D341Med (cell line): ENCODE data around the gene CCDC77.

Experiments used
- DNase-seq: peaks from one replicate; pipeline ENCODE4 v3.0.0; 2012; ENCODE audit warnings: low spot score

Gene CCDC77

DNA sequence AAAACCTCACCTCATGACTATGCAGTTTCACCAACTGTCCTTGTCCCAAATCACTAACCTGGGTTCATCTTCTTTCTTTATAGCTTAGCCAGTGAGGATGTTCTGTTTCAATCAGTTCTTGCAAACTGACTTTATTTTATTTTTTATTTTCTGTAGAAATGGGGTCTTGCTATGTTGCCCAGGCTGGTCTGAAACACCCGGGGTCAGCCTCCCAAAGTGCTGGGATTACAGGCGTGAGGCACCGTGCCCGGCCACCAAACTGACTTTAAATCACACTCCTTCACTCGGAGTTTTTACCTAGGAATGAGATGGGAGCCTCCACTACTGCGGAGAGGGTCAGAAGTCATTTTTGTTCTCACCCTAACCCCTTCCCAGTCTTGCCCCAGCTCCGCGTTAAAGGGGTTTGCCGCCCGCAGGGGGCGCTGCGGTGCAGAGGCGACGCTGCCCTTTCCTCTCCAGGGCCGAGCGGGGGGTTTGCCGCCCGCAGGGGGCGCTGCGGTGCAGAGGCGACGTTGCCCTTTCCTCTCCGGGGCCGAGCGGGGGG is 51.3 kb downstream of the CCDC77 start:
- no peak for DNase-seq

- DNase-seq: no peak
Observed at GRCh38 chr12:454833-455232, 53.4 kb downstream of the CCDC77 start.

DNA sequence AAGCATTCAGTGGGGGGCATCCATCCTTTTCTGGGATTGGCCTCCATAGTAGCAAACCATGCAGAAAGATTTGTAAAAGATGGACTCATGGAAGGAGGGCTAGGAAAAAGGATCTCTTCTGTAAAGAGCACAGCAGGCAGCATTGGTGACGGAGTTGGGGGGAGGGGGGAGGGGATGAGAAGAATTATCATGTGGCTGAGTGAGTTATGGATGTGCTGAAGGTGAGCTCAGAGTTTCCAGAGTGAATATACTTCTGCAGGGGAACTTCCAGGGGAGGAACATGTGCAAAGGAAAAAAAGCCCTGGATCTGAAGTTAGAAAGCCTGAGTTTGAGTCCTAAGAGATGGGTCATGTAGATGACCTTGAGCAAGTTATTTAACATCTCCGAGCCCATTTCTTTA is 54.4 kb downstream of the CCDC77 start:
- DNase-seq: no peak

DNA sequence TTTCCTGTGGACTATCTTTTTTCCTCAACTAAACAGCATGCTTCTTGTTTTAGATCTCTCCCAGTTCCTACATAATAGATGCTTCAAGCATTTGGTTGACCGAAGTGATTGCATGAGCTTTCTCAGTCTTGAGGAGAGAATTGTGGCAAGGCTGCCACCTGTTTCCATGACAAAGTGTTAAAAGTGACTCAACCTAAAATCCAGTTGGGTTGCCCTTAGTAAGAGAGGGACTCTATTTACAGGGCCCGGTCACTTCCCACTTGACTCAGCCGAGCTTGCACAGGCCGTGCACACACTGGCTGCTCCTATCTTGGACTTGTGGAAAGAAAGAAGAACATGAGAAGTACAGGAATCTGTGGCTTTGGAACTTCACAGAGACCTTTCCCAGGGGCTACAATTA is 56.2 kb downstream of the CCDC77 start:
- no peak for DNase-seq

DNA sequence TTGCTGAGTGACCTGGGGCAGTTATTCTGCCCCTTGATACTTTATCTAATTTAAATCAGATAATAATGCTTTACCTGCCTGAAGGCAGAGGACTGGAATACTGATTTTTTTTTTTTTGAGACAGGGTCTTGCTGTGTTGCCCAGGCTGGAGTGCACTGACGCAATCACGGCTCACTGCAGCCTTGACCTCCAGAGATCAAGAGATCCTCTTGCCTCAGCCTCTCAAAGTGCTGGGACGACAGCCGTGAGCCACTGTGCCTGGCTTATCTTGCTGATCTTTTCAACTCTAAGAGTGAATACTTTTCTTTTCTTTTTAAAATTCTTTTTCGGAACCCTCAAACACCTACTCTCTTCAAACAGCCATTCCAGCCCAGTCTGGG is 57.6 kb downstream of the CCDC77 start:
- DNase-seq: no peak

DNA sequence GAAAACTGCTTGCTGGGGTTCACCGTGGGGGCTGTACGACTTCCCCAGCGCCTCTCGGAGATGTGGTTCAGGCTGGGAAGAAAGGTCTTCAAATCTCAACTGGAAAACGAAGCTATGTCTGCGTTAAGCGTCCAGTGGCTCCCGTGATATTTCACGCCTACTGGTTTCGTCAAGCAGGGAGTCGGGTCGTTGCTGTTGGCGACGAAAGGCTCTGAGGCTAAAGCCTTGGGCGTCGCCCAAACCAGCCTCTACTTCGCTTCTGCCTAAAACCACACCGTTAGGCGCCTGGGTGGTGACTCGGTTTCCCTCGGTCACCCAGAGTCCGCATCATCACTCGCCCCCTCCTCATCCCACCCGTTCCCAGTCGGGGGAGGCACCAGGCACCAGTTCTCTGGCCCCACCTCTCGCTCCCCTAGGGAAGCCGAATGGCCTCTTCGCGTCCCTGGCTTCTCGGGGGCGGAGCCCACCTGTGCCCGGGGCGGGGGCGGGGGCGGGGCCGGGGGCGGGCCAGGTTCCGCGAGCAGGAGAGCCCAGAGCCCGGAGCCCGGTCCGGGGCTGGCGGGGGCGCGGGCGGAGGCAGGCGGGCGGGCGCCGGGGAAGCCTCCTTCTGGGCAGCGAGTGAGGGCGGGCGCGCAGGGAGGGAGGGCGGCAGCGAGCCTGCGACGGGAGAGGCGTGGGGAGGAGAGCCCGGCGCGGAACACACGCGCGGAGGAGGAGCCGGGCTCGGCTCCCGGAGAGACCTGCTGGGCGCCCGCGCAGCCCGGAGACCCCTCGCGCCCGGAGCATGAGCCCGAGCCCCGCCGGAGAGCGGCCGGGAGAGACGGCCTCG is 58.2 kb downstream of the CCDC77 start, which contains the start of gene B4GALNT3:
Gene B4GALNT3, plus strand, starts transcription at position 510 of the 829 bp plus-strand sequence. CDS start 438 bp downstream, outside the sequence.
- peak; percentile 84 for DNase-seq

DNA sequence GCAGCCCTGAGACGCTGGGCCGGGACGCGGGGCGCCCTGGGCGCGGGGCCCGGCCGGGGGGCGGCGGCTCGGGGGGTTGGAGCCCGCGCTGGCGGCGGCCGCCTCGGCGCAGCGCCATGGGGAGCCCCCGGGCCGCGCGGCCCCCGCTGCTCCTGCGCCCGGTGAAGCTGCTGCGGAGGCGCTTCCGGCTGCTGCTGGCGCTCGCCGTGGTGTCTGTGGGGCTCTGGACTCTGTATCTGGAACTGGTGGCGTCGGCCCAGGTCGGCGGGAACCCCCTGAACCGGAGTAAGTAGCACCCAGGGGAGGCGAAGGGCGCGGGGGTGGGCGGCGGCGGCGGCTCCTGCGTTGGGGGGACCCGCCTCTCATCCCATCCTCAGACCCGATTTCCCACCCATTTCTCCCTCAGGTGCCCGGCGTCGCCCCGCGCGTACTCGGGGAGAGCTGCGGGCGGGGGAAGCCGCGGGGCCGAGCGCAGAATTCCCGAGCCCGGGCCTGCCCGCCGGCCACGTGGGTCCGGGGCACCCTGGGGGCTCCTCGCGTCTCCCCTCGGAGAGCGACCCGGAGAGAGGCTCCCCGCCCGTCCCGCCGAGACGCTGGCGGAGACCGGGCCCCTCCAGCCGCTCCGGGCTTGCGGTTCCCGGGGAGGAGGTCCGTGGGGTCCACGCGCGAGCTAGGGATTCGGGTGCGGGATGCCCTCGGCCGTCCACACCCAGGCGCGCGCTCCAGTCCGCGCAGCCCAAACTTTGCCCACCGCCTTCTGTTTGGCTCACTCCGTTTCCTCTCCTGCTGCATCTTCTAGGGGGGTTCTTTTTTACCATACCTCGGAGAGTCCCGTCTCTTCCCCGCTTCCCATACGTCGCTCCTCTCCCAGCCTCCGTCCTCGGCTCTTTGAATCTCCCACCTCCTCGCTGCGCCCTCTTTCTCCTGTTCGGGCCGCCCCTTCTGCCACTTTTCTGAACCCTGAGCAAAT is 59.1 kb downstream of the CCDC77 start:
- DNase-seq: peak; percentile 72

DNA sequence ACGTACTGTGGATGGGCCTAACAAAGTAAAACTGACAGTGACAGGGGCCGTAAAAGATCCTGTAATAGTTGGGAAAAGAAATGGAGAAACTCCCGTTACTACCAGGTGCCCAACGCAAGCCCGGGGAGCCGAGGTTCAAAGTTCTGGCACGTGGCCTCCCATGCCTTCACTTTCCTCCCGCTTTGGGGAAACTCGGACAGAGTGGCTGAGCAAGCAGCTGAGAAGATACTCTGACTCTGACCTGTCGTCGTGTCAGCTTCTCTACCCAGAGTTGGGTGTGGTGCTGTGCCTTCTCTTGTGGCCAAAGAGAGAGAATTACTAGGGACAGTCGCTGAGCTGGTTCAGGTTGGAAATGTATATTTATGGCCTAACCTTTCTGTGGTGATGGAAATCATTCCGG is 60.0 kb downstream of the CCDC77 start:
- DNase-seq: no peak

GRCh38 chr12:462936-463705 is 61.7 kb downstream of the CCDC77 start:
- DNase-seq: no peak

DNA sequence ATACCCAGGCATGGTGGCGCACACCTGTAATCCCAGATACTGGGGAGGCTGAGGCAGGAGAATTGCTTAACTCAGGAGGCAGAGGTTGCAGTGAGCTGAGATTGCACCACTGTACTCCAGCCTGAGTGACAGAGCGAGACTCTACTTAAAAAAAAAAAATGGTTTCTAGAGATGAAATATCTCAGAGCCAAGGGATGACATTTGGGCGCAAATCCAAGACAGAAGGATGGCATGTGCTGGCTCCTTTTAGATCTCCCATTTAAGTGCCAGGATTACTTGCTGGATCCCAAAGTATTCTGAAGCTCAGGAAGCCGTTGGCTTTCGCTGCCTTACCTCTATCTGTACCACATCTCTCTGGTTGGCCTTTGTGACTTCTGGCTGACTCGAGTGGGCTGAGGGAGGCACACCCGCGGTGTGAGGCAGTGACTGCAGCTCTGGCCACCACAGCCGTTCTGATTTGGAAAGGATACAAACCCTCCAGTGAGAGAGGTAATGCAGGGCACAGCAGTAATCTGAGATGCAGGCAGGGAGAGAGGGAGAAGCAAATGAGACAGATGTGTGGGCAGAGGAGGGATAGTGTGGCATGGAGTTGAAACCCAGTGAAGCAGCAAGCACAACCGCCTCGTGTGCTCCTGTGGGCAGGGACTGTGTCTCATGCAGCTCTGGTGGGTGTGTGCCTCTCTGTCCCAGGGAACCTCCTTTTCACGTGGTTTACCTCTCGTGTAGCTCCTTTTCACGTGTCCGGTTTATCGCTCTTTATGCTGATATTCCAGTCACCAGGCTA is 63.2 kb downstream of the CCDC77 start:
- no peak for DNase-seq

DNA sequence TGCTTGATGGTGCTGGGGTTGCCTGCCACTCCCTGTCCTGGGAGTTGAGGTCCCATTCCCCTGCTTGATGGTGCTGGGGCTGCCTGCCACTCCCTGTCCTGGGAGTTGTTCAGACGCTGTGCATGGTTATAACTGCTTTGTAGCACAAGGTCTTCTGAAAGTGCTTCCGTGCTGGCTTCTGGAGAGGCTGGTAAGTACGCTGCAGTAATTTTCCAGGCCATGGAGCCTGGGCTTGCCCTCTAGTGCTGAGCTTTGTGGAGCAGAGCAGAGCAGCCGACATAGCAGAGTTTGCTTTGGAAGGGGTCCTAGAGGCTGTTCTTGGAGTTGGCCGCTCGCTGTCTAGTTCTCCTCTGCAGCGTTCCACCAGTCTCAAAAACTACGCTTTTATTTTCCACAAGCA is 64.6 kb downstream of the CCDC77 start:
- no peak for DNase-seq

DNA sequence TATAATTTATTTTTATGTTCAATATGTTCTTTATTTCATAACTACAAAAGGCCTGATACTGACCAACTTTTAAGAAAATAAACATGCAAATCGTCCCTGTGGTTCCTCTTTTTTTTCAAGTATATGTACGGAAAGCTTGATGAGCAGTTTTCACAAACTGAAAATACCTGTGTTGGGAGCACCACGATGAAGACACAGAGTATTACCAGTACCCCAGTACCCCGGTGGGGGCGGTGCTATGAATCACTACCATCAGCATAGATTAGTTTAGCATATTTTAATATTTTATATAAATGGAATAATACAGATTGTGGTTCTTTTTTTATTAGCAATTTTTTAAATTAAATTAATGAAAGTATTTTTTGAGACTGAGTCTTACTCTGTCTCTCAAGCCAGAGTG is 65.3 kb downstream of the CCDC77 start:
- no peak for DNase-seq

- DNase-seq: no peak
Observed at GRCh38 chr12:467591-467990, 66.1 kb downstream of the CCDC77 start.

DNA sequence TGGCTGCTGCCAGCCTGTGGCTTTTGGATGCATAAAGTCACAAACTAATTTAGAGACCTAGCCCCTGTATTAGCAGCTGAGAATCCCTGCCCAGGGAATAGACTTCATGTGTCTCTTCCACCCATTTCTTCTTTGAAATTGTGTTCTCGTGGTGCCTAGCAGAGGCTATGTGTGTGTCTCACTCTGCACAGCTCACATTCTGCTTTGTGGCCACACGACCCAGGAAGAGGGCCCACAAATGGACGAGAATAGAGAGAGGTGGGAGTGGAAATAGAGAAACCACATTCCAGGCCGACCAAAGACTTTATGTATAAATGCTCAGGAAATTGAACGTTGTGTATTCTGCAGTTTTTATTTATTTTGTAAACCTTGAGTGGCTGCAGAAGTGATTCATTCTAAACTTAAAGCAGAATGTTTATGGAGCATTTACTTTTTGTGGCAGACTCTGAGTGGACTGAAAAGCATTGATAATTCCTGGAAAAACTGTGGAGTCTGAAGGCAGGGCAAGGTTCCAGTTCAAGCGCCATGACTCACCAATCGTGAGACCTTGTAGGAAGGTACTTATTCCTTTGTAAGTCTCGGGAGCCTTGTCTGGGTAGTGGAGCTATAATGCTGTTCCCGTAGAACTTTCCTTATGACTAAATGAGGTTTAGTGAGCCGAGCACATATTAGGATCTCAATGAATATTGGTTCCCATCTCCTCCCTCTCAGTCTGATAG is 67.4 kb downstream of the CCDC77 start:
- no peak for DNase-seq

- peak; percentile 46 for DNase-seq
Observed at GRCh38 chr12:470133-470532, 68.7 kb downstream of the CCDC77 start.

DNA sequence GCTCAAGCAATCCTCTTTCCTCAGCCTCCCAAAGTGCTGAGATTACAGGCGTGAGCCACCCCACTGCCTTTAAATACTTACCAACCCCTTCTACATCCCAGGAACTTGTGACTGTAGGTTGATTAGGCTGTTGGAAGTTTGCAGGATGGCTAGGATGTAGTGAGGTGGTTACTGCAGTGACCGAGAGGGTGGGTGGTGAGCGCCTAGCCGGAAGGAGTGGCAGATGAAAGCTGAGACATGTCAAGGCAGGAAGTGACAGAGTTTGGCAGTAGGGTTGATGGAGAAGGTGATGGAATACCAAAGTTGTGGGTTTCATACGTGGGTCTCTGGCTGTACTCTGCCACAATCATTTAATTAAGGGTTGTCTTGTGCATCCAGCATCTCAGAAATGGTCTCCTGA is 71.8 kb downstream of the CCDC77 start:
- no peak for DNase-seq

- no peak for DNase-seq
Observed at GRCh38 chr12:473863-474577, 72.6 kb downstream of the CCDC77 start.

DNA sequence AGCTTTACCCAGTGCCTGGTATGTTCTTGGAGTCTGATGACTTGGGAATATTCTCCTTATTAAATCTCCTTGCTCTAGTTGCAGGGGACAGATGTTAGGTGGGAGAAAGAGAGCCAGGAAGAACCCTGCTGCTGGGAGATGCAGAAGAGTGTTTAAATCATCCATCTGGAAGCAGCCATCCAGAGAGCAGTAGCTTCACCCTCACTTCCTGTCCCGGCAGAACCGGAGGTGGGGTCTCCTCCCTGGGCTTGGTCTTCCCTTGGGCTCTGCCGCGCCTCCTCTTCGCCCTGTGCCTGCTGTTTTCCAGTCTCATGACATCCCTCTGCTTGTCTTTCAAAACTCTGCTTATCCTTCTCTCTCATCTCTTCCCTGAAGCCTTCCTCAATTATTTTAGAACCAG is 73.8 kb downstream of the CCDC77 start:
- DNase-seq: no peak

DNA sequence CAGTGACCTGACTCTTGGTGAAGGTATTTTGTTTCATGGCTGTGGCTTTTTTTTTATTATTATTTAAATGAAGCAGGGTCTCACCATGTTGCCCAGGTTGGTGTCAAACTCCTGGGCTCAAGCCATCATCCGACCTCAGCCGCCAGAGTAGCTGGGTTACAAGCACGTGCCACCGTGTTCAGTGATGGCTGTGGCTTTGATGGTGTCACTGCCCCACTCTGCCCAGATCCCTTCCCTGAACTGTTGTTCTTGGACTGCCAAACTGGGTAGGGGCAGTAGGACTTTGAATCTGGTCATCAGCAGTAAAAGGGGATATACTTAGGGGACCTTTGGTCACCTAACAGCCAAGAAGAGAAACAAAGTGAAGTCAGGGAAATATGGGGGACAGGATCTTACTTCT is 77.7 kb downstream of the CCDC77 start:
- DNase-seq: no peak
